Germinal center (tissue), 1 donor: ENCODE data around the gene KCNK5.

Source experiments
- DNase-seq: peaks from one replicate; pipeline ENCODE4 v3.0.0; 2012; ENCODE audit warnings: mixed read lengths, low spot score

KCNK5 gene

GRCh38 chr6:39215640-39216158 lies 13.6 kb downstream of the KCNK5 start:
- DNase-seq, result no peak

DNA sequence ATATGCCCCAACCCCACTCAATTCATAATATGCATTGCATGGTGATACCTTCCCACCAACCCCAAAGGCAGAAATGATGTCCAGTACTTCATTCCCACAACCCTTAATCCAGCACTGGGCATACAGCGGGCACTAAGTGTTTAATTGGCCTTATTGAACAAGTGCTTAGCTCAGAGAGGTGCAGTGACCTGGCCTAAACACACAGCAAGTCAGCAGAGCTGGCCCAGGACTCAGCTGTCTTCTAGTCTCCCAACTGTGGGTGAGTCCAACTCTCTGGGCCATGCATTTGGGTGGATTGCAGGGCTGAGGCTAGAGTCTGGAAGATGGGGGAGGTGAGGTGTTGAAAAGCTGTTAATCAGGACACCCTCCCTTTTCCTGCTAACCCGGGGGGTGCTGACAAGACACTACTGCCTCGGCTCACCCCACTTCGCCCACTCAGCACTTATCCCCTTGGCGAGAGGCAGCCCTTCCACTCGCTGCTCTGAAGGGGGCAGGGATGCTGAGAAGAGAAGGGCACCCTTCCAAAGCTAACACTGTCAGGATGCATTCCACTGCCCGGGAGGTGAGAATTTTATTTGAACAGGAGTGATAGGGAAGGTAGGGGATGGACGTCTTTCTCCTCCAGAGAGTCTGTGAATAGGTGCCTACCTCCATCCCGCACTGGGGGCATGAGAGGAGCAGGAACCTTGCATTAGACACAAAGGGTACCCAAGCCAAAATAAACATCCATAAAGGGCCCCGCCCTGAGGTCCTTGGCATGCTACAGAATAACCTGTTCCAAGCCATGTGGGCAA lies 14.2 kb downstream of the KCNK5 start:
- DNase-seq, result no peak

GRCh38 chr6:39214120-39214813 lies 15.0 kb downstream of the KCNK5 start:
- no peak for DNase-seq

GRCh38 chr6:39213195-39213920 lies 15.9 kb downstream of the KCNK5 start:
- DNase-seq, result no peak

- no peak for DNase-seq
Measured at GRCh38 chr6:39211183-39211582, 18.1 kb downstream of the KCNK5 start.

GRCh38 chr6:39210450-39210849 lies 18.8 kb downstream of the KCNK5 start:
- DNase-seq, result no peak

DNA sequence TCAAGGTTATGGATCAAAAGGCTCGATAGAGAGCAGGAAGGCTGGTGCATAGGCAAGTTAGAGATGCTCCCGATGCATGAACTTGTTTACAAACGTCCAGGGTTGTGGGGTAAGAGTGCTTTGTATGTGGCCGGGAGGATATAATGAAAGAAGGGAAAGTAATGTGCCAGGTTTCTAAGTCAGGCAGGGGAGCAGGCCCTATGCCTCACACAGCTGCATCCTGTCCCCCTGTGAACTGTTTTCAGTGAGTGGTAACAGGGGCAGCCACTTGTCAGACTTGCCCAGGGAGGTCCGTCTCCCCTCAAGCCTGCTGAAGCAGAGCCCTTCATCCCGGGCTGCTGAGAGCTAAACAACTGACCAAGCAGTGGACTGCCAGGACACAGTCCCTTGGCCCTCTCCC lies 19.4 kb downstream of the KCNK5 start:
- no peak for DNase-seq

GRCh38 chr6:39209360-39209811 lies 19.9 kb downstream of the KCNK5 start:
- DNase-seq, result no peak

DNA sequence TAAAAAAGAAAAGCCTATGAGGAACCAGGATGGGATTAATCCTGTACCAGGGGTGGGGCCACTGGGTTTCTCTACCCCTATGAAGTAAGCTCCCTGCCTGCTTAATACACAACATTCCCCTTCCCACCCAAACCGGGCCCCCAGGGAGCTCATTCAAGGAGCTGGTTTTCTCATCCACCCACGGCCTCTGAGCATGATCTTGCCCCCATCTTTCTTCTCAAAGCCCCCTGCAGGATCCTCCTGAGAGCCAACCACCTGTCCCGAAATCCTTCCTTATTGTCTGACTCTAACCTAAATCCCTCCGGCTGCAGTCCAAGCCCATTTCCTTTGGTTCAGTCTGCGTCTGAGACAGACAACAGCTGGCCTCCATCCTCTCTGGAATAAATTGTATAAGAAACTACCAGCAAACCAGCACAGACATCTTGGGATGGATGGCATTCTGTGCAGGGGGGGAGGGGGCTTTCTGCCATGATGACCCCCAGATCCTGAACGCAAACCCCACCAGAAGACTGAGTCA lies 21.0 kb downstream of the KCNK5 start:
- DNase-seq, result no peak

GRCh38 chr6:39207416-39208222 lies 21.7 kb downstream of the KCNK5 start:
- DNase-seq, result no peak

DNA sequence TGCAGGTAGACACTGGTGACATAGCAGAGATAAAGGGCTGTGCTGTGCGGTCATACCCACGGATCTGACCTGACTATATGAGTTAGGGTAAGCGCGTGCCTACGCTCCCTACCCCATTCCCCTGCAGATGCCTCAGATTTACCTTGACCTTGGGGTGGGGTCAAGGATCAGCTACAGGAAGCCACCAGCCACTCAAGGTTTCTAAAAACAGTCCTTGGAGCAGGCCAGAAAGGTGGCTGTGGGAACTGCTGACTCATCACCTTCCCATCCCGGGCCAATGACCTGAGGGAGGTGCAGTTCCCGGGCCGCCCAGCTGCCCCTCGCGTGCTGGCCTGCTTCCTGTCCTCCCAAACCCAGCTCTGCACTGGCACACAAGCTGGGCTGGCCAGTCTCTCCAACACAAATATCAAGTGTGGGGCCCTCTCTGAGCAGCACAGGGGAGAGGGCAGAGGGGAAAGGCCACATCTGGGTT lies 23.0 kb downstream of the KCNK5 start:
- DNase-seq, result no peak

GRCh38 chr6:39204646-39205244 lies 24.5 kb downstream of the KCNK5 start:
- no peak for DNase-seq

GRCh38 chr6:39204160-39204495 lies 25.1 kb downstream of the KCNK5 start:
- no peak for DNase-seq

GRCh38 chr6:39203436-39204159 lies 25.7 kb downstream of the KCNK5 start:
- DNase-seq, result no peak

DNA sequence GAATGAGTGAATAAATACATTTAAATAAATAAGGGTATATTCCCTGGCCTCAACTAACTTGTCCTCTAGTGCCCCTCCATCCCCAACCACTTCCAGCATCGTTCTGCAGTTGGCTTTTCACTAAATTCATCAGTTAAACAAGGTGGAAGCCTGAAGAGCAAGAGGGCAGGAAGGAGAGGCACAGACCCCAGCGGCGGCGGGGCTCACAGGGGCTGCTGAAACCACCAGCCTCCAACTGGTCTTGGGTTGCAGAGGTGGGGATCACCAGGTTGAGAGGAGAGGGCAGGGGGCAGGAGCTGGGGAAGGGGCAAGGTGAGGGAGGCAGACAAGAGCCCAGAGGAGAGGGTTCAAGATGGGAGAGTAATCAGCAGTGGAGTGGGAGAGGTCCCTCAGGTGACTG lies 27.1 kb downstream of the KCNK5 start:
- no peak for DNase-seq

DNA sequence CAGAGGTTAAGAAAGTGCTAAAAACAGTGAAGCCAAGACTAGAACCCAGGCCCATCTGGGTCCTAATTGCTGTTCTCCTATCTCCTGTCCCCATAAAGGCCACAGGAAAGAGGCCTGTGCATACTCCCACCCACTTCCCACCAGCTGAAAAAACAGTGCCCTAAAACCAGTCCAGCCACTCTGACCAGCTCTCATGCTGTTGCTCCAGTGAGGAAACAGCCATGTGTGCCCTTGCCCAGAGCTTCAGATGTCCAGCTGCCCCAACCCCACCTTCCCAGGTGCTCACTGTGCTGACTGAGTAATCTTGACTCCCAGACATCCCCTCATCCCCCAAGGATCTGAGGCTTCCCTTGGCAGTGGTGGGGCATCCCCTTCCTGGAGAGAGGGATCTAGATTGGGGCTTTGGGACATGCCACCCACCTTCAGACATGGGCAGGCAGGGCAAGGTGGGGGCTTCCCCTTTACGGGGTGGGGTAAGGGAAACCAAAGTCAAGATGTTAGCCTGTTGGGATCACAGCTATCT lies 28.7 kb downstream of the KCNK5 start:
- DNase-seq, result no peak

DNA sequence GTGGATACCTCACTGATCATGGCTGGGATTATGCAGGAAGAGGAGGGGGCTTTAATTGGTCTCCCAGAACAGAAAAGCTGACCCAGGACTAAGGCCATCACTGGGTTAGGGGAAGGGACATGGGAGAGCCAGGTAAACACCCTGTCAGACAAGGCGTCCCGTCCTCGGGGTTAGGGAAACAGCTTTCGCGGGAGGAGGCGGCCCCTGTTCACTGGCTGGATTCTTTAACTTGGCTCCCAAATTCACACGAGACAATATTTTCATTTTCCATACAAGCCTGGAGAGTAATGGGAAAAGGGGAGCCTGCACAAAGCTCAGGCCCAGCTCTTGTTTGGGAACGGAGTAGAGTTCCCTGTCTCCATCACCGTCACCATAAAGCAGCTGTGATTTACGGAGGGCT lies 29.3 kb downstream of the KCNK5 start:
- DNase-seq, result no peak

DNA sequence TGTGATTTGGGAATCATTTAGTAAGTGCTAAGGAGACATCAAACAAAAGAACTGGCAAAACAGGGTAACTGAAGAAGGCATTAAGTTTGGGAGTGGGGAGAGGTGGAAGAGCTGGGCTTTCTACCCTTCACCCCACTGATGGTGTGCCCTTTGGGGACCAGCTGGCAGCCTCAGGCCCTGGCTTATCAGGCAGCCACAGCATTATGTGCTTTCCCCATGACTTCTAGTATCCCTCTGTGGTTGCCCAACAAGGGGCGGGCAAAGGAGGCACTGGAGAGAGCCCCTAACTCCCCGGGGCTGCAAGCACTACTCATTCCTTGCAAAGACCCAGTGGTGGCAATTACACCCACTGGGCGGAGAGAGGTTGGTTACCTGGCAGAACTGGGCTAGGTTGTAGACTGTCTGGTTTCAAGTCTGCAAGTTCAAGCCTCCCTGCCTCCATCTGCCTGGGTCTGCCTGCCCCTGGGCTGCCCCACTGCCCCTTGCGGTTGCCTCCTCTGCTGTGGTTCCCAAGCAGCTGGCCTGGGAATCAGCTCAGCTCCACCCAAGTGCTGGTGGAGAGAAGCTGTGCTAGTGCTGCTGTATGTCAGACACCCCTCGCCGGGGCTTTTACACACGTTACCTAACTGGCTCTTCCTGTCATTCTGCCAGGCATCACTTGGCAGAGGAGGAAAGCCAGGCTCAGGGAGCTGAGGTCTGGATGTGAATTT lies 29.9 kb downstream of the KCNK5 start:
- no peak for DNase-seq

DNA sequence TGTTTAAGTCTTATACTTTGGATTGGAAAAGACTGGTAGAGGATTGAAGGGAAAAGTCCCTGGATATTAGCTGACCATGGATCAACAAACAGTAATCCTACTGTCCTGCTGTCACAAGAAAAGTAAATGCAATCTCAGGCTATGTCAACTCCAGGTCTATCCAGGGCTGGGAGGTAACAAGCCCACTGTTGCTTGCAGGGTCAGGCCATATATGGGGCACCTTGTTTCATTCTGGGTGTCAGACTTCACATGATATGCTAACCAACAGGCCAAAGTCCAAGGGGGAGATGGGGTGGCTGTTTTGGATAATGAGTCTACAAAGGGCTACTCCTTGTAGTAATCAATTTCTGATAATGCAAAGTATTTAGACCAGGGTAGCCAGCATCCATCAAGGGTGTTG lies 30.7 kb downstream of the KCNK5 start:
- no peak for DNase-seq
